Esophagus squamous epithelium (tissue), 4 donors: Measurements from ENCODE around the gene ZBED4.

Source experiments
- POLR2A ChIP-seq, 4 donors: fragments of 450-650 bp; IDR thresholded peaks; one replicate each; pipeline ENCODE4 v1.6.1; 2017; ENCODE audit warnings: antibody characterized with exemption in 4 of 4, mild to moderate bottlenecking in 4 of 4, moderate library complexity in 3 of 4
- TF ChIP-seq, protein P1 (sequence below), 6 experiments: fragments of 450-650 bp in 4 of 6; fragments of 200-600 bp in 2 of 6; sonication (generic) in 2 of 6; IDR thresholded peaks; one replicate each; pipeline ENCODE4 v1.5.1; 2016 to 2019; ENCODE audit warnings: antibody characterized with exemption in 6 of 6, mild to moderate bottlenecking in 4 of 6, moderate library complexity in 4 of 6

DNA sequence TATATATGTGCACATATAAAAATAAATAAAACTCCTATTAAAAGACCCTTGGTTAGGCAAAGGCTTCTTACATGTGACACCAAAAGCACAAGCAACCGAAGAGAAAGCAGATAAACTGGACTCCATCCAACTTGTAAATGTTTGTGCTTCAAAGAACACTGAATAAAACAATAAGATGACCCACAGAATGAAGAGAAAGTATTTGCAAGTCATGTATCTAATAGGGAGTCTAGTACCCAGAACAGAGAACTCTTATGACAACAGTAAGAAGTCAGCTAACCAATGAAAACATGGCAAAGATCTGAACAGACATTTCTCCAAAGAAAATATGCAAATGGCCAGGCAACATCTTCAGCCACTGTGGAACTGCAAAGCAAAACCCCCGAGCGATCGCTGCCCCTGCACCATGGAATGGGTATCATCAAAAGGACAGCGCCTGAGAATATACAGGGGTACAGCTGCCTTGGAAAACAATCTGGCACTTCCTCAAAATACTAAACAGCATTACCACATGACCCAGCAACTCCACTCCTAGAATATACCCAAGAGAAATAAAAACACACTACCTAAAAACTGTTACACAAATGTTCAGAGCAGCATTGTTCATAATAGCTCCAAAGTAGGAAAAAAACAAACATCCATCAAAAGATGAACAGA is 43.2 kb upstream of the ZBED4 start:
- TF ChIP-seq, protein P1, sequence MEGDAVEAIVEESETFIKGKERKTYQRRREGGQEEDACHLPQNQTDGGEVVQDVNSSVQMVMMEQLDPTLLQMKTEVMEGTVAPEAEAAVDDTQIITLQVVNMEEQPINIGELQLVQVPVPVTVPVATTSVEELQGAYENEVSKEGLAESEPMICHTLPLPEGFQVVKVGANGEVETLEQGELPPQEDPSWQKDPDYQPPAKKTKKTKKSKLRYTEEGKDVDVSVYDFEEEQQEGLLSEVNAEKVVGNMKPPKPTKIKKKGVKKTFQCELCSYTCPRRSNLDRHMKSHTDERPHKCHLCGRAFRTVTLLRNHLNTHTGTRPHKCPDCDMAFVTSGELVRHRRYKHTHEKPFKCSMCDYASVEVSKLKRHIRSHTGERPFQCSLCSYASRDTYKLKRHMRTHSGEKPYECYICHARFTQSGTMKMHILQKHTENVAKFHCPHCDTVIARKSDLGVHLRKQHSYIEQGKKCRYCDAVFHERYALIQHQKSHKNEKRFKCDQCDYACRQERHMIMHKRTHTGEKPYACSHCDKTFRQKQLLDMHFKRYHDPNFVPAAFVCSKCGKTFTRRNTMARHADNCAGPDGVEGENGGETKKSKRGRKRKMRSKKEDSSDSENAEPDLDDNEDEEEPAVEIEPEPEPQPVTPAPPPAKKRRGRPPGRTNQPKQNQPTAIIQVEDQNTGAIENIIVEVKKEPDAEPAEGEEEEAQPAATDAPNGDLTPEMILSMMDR (IDR thresholded peaks at IDR 0.05) = no peak
- no peak for TF ChIP-seq POLR2A (IDR thresholded peaks at IDR 0.05)
